ENCODE data around the gene CYFIP1. TPM values are rescaled to one million over a fixed set of nuclear protein-coding genes. Genes with fewer than 3 reads are reported as not detected.

The CYFIP1 gene
- total RNA-seq, 1 experiment from 2014 or later = 143 TPM

DNA sequence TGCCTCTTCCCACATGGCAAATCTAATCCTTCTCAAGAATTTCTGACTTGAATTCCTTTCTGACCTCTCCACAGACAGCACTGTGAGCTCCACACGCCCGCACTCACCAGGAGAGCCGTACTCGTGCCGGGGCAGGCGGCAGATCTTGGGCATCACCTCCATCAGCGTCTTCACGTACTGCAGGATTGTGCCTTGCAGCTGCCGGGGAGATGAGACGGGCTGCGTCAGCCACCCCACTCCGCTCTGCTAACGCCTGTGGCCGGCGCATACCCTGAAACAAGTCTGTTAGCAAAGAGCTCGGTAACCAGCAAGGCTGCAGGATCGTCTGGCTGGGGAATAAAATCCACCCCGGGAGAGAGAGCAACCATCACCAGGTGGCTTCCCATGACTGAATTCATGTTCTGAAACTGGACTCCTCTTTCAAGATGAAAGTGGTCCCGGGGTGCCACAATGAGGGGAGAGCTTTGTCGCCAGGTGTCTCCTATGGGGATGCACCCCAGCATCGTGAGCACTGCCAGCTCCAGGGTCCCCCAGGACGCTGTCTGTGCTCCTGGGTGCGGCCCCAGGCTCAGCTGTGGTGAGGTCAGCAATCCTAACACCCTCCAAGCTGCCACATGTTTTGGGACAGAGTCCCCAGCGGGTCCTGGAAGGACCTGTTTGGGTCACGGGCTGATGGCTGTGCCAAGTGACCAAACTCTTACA lies 98.3 kb downstream of the CYFIP1 start:
- ATAC-seq = no peak
- POLR2A ChIA-PET = no interaction called here

More for the DNA sequence above, 98.3 kb downstream of the CYFIP1 start:
- DNase-seq (ENCODE audit: low read depth, low spot score) = no peak
- H3K27ac ChIP-seq (ENCODE audit: low read depth, low read length) = no peak overlapping the region
- H3K36me3 ChIP-seq (ENCODE audit: control insufficient read depth in 1 of 2, insufficient read depth in 2 of 2, low read length in 2 of 2) = peaks cover 8 to 10% of the 10 kb centered on the region in 2 experiments
- H3K27me3 ChIP-seq (ENCODE audit: insufficient read depth, low read length) = no peaks in the 10 kb centered on the region
- peaks cover 4% of the 10 kb centered on the region; the same call in 1 of the 2 replicates for H3K79me2 ChIP-seq (ENCODE audit: insufficient read depth, low read length)
- H2AFZ ChIP-seq (ENCODE audit: low read depth, low read length, poor library complexity, severe bottlenecking) = no peak overlapping the region
- H3K9me2 ChIP-seq (ENCODE audit: insufficient read depth) = no peaks in the 10 kb centered on the region
- no peak overlapping the region for H3K4me2 ChIP-seq (ENCODE audit: low read length)
- no TSS peak for BruUV-seq (replicated peaks)
- TF ChIP-seq FOSL1 (IDR thresholded peaks at IDR 0.05; ENCODE audit: low read depth) (no peak), TCF7L2 (IDR thresholded peaks at IDR 0.05; ENCODE audit: borderline replicate concordance, extremely low read depth, insufficient read depth, insufficient read length) (no peak), SRF (IDR thresholded peaks at IDR 0.05; ENCODE audit: low read depth) (no peak), ZFX (IDR thresholded peaks at IDR 0.05) (no peak), POLR2AphosphoS5 (IDR thresholded peaks at IDR 0.05; ENCODE audit: low read depth, low read length) (no peak), ELF1 (IDR thresholded peaks at IDR 0.05; ENCODE audit: borderline replicate concordance, low read depth) (no peak), RAD21 (IDR thresholded peaks at IDR 0.05; ENCODE audit: low read depth) (no peak), CTCF (IDR thresholded peaks at IDR 0.05 in 2 of 3, conservative IDR thresholded peaks at IDR 0.05 in 1 of 3; ENCODE audit: borderline replicate concordance in 1 of 3, insufficient read depth in 1 of 3, low read depth in 2 of 3, low read length in 2 of 3) (no peak), EZH2 (IDR thresholded peaks at IDR 0.05) (no peak), ZNF274 (IDR thresholded peaks at IDR 0.05; ENCODE audit: low read depth, low read length) (no peak), EGR1 (IDR thresholded peaks at IDR 0.05; ENCODE audit: low read depth) (no peak), EZH2phosphoT487 (IDR thresholded peaks at IDR 0.05; ENCODE audit: borderline replicate concordance) (no peak), YY1 (IDR thresholded peaks at IDR 0.05; ENCODE audit: extremely low read depth, insufficient replicate concordance, low read depth, low read length) (no peak), CBX3 (IDR thresholded peaks at IDR 0.05; ENCODE audit: low read depth) (no peak), JUND (IDR thresholded peaks at IDR 0.05) (no peak)
- TF ChIP-seq, protein P1, sequence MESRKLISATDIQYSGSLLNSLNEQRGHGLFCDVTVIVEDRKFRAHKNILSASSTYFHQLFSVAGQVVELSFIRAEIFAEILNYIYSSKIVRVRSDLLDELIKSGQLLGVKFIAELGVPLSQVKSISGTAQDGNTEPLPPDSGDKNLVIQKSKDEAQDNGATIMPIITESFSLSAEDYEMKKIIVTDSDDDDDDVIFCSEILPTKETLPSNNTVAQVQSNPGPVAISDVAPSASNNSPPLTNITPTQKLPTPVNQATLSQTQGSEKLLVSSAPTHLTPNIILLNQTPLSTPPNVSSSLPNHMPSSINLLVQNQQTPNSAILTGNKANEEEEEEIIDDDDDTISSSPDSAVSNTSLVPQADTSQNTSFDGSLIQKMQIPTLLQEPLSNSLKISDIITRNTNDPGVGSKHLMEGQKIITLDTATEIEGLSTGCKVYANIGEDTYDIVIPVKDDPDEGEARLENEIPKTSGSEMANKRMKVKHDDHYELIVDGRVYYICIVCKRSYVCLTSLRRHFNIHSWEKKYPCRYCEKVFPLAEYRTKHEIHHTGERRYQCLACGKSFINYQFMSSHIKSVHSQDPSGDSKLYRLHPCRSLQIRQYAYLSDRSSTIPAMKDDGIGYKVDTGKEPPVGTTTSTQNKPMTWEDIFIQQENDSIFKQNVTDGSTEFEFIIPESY (IDR thresholded peaks at IDR 0.05; ENCODE audit: extremely low read depth, insufficient replicate concordance, low read length) = no peak
- TF ChIP-seq, protein P2, sequence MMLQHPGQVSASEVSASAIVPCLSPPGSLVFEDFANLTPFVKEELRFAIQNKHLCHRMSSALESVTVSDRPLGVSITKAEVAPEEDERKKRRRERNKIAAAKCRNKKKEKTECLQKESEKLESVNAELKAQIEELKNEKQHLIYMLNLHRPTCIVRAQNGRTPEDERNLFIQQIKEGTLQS (IDR thresholded peaks at IDR 0.05) = no peak
- H3K9ac ChIP-seq (ENCODE audit: low read length) = no peak overlapping the region
- intact Hi-C loops (cut with micrococcal nuclease) = no loop called here
- H3K4me1 ChIP-seq (ENCODE audit: control insufficient read depth in 1 of 2, insufficient read depth in 2 of 2, low read length in 2 of 2) = no peaks in the 10 kb centered on the region
- ChIA-PET CTCF (no interaction called here), RAD21 (ENCODE audit: low non-redundant PET in 1 of 2, low total read pairs in 2 of 2, uncharacterized antibody in 2 of 2, unreplicated experiment in 2 of 2) (no interaction called here)
- no peak overlapping the region for H3K4me3 ChIP-seq (replicated peaks in 1 of 2; ENCODE audit: low read depth in 1 of 2, low read length in 2 of 2)
- no peaks in the 10 kb centered on the region for H3K9me3 ChIP-seq (ENCODE audit: control insufficient read depth in 1 of 2, insufficient read depth in 1 of 2, low read depth in 1 of 2, low read length in 2 of 2)
- H4K20me1 ChIP-seq (ENCODE audit: insufficient read depth) = no peaks in the 10 kb centered on the region

All from HCT116 (cell line).